ENCODE results near the gene MIEF1. TPM values are rescaled to one million over a fixed set of nuclear protein-coding genes. Genes with fewer than 3 reads are reported as not detected.

MIEF1 gene
- total and polyA plus RNA-seq, 7 experiments from 2014 or later, result 17.5 to 42.3 (median 33.2) TPM

DNA sequence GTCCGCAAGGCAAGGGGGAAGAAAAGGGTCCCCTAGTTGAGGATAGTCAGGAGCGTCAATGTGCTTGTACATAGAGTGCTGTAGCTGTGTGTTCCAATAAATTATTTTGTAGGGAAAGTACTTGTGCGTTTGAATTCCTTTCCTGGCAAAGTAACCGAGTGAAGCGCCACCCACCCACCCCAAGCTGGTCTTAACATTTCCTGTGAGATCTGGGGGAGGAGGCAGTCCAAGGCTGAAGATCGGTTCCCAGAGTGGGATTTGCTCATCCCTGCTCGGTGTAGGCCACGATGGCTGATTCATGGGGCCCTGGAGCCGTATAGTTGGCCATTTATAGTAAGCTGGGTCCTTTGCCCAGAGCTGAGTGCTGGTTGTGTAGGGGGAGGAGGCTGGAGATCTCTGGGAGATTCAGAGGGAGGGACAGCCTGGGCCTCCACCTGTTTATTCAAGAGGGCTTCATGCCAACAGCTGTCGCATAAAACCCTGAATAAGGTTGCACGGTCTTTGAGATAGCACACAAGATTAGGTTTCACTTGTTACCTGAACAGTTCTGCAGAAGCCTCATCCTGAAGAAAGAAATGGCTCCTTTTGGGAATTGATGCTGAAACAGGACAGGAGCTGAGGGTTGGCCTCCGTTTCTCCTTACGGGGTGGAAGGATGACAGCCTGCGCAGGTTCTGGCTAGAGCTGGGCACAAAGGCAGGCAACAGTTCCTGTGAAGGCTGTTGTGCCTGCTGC lies 20.6 kb downstream of the MIEF1 start:
- H3K4me1 Mint-ChIP-seq, result peaks cover 49 to 78% (median 63%) of the 10 kb centered on the region in 7 donors
- intact Hi-C loops (cut with micrococcal nuclease), result loop anchor here (5.0 to 10.0 kb wide), 4 partner anchors 350 to 1762 kb away; partner anchors contain the start of genes APOBEC3D (in 1 of the 2), CBX6 (in 1 of the 2) and RANGAP1 (in 1 of the 2)
- peaks cover 0 to 4% (median 0%) of the 10 kb centered on the region in 5 donors for H3K27me3 Mint-ChIP-seq
- DNase-seq (no peak), ATAC-seq (no peak)
- no peaks in the 10 kb centered on the region for H3K9me3 ChIP-seq (ENCODE audit: control insufficient read depth in 2 of 3, low read length in 3 of 3)
- peak overlapping the region; percentile 69 to 98 (median 95) for H3K27ac Mint-ChIP-seq
- no peak overlapping the region for H3K4me3 ChIP-seq (ENCODE audit: low read length)
- peaks cover 36 to 53% of the 10 kb centered on the region in 2 donors for H3K4me1 ChIP-seq (ENCODE audit: control insufficient read depth in 2 of 2, insufficient read depth in 2 of 2, low read length in 2 of 2)
- no peaks in the 10 kb centered on the region for H3K27me3 ChIP-seq (ENCODE audit: control insufficient read depth in 2 of 2, insufficient read depth in 2 of 2, low read length in 2 of 2)
- H3K9me3 Mint-ChIP-seq, result peaks cover 0 to 17% (median 0%) of the 10 kb centered on the region in 11 donors
- peaks cover 0 to 51% (median 9%) of the 10 kb centered on the region in 3 experiments for H3K36me3 ChIP-seq (ENCODE audit: control insufficient read depth in 2 of 3, insufficient read depth in 3 of 3, low read length in 3 of 3)
- ChIA-PET CTCF (interaction anchor here (1.1 to 1.5 kb wide), 3 partner anchors 8 to 29 kb away, joined by 4 to 5 read pairs (median 4); no protein-coding TSS in a partner anchor), POLR2A (interaction anchor here (0.6 to 6.1 kb wide), 15 partner anchors 9 to 521 kb away, joined by 3 to 105 read pairs (median 4); partner anchors contain the start of genes MIEF1, RPS19BP1 and TAB1)
- H3K36me3 Mint-ChIP-seq, result peaks cover 4 to 47% (median 31%) of the 10 kb centered on the region in 5 donors
- no peak overlapping the region for H3K27ac ChIP-seq (ENCODE audit: low read depth, low read length)
- peak overlapping the region; percentile 83 to 99 (median 96) for H3K4me3 Mint-ChIP-seq

DNA sequence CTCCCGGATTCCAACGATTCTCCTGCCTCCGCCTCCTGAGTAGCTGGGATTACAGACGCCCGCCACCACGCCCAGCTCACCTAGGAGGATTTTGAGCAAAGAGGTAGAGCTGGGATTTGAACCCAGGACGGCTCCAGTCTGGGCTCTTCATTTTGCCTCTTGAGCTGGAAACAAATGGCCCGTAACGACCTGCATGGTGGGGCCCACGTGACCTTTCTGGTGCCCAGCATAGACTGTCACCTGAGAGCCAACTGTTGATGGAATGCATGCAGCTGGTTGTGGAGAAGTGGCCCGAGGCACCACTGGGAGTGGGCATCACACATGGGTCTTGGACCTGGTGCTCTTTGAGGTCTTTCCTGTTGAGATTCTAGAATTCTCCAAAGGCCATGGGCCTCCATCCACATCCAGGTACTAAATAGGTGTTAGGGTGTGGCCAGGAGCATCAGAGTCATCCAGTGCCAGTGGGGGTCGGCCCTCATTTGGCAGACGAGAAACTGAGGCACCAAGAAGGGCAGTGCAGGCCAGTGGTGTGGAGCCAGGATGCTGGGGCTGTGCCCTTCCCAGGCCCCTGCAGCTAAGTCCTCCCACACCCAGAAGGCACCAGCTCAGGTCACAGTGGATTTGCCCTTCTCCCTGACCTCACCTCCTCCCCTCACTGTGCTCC lies 22.1 kb downstream of the MIEF1 start:
- H3K9me3 Mint-ChIP-seq, result peaks cover 0 to 17% (median 0%) of the 10 kb centered on the region in 11 donors
- ChIA-PET POLR2A (interaction anchor here (0.7 to 6.1 kb wide), 10 partner anchors 7 to 520 kb away, joined by 3 to 105 read pairs (median 4); partner anchors contain the start of genes MIEF1 and RPS19BP1), CTCF (interaction anchor here (1.3 kb wide), 1 partner anchor 30 kb away, joined by 6 read pairs; no protein-coding TSS in a partner anchor)
- Histone ChIP-seq H3K9me3 (ENCODE audit: control insufficient read depth in 2 of 3, low read length in 3 of 3) (no peaks in the 10 kb centered on the region), H3K4me3 (ENCODE audit: low read length) (no peak overlapping the region), H3K27ac (ENCODE audit: low read depth, low read length) (no peak overlapping the region), H3K27me3 (ENCODE audit: control insufficient read depth in 2 of 2, insufficient read depth in 2 of 2, low read length in 2 of 2) (no peaks in the 10 kb centered on the region), H3K4me1 (ENCODE audit: control insufficient read depth in 2 of 2, insufficient read depth in 2 of 2, low read length in 2 of 2) (peaks cover 48 to 59% of the 10 kb centered on the region in 2 donors), H3K36me3 (ENCODE audit: control insufficient read depth in 2 of 3, insufficient read depth in 3 of 3, low read length in 3 of 3) (peaks cover 4 to 62% (median 9%) of the 10 kb centered on the region in 3 experiments)
- DNase-seq (peak in 1 of 9 donors; percentile 1), ATAC-seq (no peak)
- peak overlapping the region in 6 of 10 donors; percentile 33 to 76 (median 56) for H3K4me3 Mint-ChIP-seq
- H3K27ac Mint-ChIP-seq, result peak overlapping the region; percentile 23 to 90 (median 55)
- peaks cover 59 to 84% (median 70%) of the 10 kb centered on the region in 7 donors for H3K4me1 Mint-ChIP-seq
- peaks cover 0 to 4% (median 0%) of the 10 kb centered on the region in 5 donors for H3K27me3 Mint-ChIP-seq
- intact Hi-C loops (cut with micrococcal nuclease), result loop anchor here (5.0 to 10.0 kb wide), 4 partner anchors 352 to 1761 kb away; partner anchors contain the start of genes APOBEC3D (in 1 of the 2), CBX6 (in 1 of the 2) and RANGAP1 (in 1 of the 2)
- H3K36me3 Mint-ChIP-seq, result peaks cover 4 to 53% (median 31%) of the 10 kb centered on the region in 5 donors

DNA sequence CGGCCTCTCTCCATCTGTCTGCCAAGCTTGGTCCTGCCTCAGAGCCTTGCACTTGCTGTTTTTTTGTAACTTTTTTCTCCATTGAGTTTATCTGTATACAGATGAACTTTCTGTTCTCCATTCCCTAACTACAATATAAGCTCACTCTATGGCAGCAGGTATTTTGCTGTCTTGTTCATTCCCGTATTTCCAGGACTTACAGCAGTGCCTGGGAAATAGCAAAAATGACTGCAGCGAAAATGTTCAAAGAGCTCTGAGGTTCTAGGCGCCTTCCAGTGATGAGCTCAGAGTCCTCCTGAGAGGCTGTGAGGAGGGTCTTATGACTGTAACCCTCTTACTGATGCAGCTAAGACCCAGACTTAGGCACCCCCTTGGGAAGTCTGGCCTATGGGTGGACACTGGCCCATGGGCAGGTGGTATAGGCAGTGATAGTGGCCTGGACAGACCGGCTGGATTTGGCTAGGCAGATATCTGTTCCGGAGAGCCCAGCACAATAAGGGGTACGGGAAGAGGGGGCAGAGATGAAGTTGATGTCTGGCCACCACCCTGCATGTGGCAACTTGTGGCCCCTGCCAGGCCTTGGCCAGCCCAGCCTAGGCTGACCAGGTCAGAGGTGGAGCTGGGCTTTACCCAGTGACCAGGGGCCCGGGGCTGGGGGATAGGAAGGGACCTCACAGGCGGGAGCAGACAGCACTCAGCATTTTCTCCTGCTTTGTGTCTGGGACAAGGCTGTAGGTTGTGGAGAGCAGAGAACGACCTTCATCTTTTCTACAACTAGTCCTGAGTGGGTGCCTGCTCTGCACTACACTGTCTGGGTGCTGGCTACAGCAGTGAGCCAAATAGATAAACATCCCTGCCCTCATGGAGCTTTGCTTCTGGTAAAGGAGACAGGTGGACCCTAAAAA lies 22.9 kb downstream of the MIEF1 start:
- H3K27ac ChIP-seq (ENCODE audit: low read depth, low read length), result no peak overlapping the region
- ChIA-PET CTCF (interaction anchor here (1.3 kb wide), 1 partner anchor 31 kb away, joined by 6 read pairs; no protein-coding TSS in a partner anchor), POLR2A (interaction anchor here (0.6 to 6.1 kb wide), 10 partner anchors 9 to 876 kb away, joined by 3 to 93 read pairs (median 4); partner anchors contain the start of gene MIEF1)
- Mint-ChIP-seq H3K36me3 (peaks cover 4 to 58% (median 30%) of the 10 kb centered on the region in 5 donors), H3K27me3 (peaks cover 0 to 3% (median 0%) of the 10 kb centered on the region in 5 donors), H3K4me3 (peak overlapping the region in 9 of 10 donors; percentile 14 to 76 (median 62)), H3K9me3 (peaks cover 0 to 16% (median 0%) of the 10 kb centered on the region in 11 donors), H3K27ac (peak overlapping the region; percentile 52 to 96 (median 85)), H3K4me1 (peaks cover 66 to 89% (median 75%) of the 10 kb centered on the region in 7 donors)
- intact Hi-C loops (cut with micrococcal nuclease), result loop anchor here (5.0 to 10.0 kb wide), 4 partner anchors 353 to 1760 kb away; partner anchors contain the start of genes APOBEC3D (in 1 of the 2), CBX6 (in 1 of the 2) and RANGAP1 (in 1 of the 2)
- H3K36me3 ChIP-seq (ENCODE audit: control insufficient read depth in 2 of 3, insufficient read depth in 3 of 3, low read length in 3 of 3), result peaks cover 9 to 64% (median 11%) of the 10 kb centered on the region in 3 experiments
- no peaks in the 10 kb centered on the region for H3K9me3 ChIP-seq (ENCODE audit: control insufficient read depth in 2 of 3, low read length in 3 of 3)
- peaks cover 56 to 64% of the 10 kb centered on the region in 2 donors for H3K4me1 ChIP-seq (ENCODE audit: control insufficient read depth in 2 of 2, insufficient read depth in 2 of 2, low read length in 2 of 2)
- no peaks in the 10 kb centered on the region for H3K27me3 ChIP-seq (ENCODE audit: control insufficient read depth in 2 of 2, insufficient read depth in 2 of 2, low read length in 2 of 2)
- no peak overlapping the region for H3K4me3 ChIP-seq (ENCODE audit: low read length)
- no peak for ATAC-seq
- DNase-seq, result peak in 1 of 9 donors; percentile 8

DNA sequence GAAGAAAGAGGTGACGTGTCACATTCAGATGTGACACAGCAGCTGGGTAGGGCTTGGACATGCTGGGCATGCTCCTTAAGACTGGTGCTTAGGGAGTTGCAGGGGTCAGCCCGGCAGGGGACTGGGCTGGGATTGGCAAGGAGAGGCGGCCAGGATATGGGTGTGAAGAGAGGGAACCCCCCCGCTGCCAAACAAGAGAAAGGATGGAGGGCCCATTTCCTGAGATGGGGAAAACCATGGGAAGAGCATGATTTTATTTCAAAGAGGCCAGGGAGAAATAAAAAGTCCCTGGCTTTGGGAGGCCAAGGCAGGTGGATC lies 23.5 kb downstream of the MIEF1 start:
- H3K4me3 Mint-ChIP-seq, result peak overlapping the region in 7 of 10 donors; percentile 45 to 84 (median 62)
- intact Hi-C loops (cut with micrococcal nuclease), result loop anchor here (10.0 kb wide), 3 partner anchors 501 to 1759 kb away; partner anchors contain the start of genes APOBEC3D (in 1 of the 2), CBX6 (in 1 of the 2) and RANGAP1 (in 1 of the 2)

DNA sequence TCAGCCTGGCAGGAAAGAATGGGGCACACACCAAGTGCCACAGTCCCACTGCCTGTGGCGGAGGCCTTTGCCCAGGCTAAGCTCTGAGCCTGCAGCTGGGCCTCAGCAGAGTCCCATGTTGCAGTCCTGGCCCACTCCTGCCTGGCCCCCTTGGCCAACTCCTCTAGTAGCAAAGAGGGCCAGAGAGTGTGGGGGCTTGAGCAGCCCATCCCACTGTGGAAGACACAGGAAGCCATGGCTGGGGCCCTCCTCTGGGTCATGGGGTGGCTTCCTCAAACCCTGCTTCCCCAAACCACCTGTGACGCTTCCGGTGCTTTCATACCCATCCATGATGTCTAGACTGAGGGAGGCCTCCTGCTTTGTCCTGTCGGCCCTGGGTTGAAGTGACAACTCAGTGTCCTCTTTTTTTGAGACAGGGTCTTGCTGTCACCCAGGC lies 24.7 kb downstream of the MIEF1 start:
- ATAC-seq, result no peak
- no peaks in the 10 kb centered on the region for H3K9me3 ChIP-seq (ENCODE audit: control insufficient read depth in 2 of 3, low read length in 3 of 3)
- H3K4me3 Mint-ChIP-seq, result peak overlapping the region in 8 of 10 donors; percentile 5 to 94 (median 32)
- ChIA-PET CTCF (interaction anchor here (0.7 to 6.4 kb wide), 4 partner anchors 31 to 500 kb away, joined by 4 to 120 read pairs (median 8); no protein-coding TSS in a partner anchor), POLR2A (interaction anchor here (0.6 to 6.1 kb wide), 7 partner anchors 9 to 517 kb away, joined by 3 to 68 read pairs (median 4); partner anchors contain the start of genes MIEF1 and RPL3)
- peak overlapping the region; percentile 50 for H3K27ac ChIP-seq (ENCODE audit: low read depth, low read length)
- H3K27me3 Mint-ChIP-seq, result no peaks in the 10 kb centered on the region
- H3K27me3 ChIP-seq (ENCODE audit: control insufficient read depth in 2 of 2, insufficient read depth in 2 of 2, low read length in 2 of 2), result no peaks in the 10 kb centered on the region
- peaks cover 3 to 59% (median 12%) of the 10 kb centered on the region in 3 experiments for H3K36me3 ChIP-seq (ENCODE audit: control insufficient read depth in 2 of 3, insufficient read depth in 3 of 3, low read length in 3 of 3)
- H3K4me1 ChIP-seq (ENCODE audit: control insufficient read depth in 2 of 2, insufficient read depth in 2 of 2, low read length in 2 of 2), result peaks cover 64 to 75% of the 10 kb centered on the region in 2 donors
- H3K36me3 Mint-ChIP-seq, result peaks cover 4 to 58% (median 24%) of the 10 kb centered on the region in 5 donors
- H3K4me1 Mint-ChIP-seq, result peaks cover 76 to 94% (median 85%) of the 10 kb centered on the region in 7 donors
- H3K4me3 ChIP-seq (ENCODE audit: low read length), result no peak overlapping the region
- intact Hi-C loops (cut with micrococcal nuclease), result loop anchor here (10.0 kb wide), 3 partner anchors 502 to 1758 kb away; partner anchors contain the start of genes APOBEC3D (in 1 of the 2), CBX6 (in 1 of the 2) and RANGAP1 (in 1 of the 2)
- DNase-seq, result peak in 3 of 9 donors; percentile 22 to 32 (median 28)
- H3K9me3 Mint-ChIP-seq, result peaks cover 0 to 5% (median 0%) of the 10 kb centered on the region in 11 donors
- H3K27ac Mint-ChIP-seq, result peak overlapping the region; percentile 64 to 94 (median 86)

More for the DNA sequence above, 23.5 kb downstream of the MIEF1 start:
- H3K27ac ChIP-seq (ENCODE audit: low read depth, low read length), result no peak overlapping the region
- DNase-seq, result peak in 1 of 9 donors; percentile 8
- no peak overlapping the region for H3K4me3 ChIP-seq (ENCODE audit: low read length)
- ChIA-PET CTCF (no interaction called here), POLR2A (interaction anchor here (1.0 to 6.1 kb wide), 6 partner anchors 8 to 209 kb away, joined by 3 to 93 read pairs (median 4); partner anchors contain the start of gene MIEF1)
- no peaks in the 10 kb centered on the region for H3K27me3 ChIP-seq (ENCODE audit: control insufficient read depth in 2 of 2, insufficient read depth in 2 of 2, low read length in 2 of 2)
- Mint-ChIP-seq H3K4me1 (peaks cover 71 to 89% (median 79%) of the 10 kb centered on the region in 7 donors), H3K36me3 (peaks cover 4 to 59% (median 26%) of the 10 kb centered on the region in 5 donors), H3K27ac (peak overlapping the region in 8 of 9 donors; percentile 55 to 96 (median 85)), H3K27me3 (no peaks in the 10 kb centered on the region), H3K9me3 (peaks cover 0 to 11% (median 0%) of the 10 kb centered on the region in 11 donors)
- ATAC-seq, result no peak
- peaks cover 9 to 67% (median 12%) of the 10 kb centered on the region in 3 experiments for H3K36me3 ChIP-seq (ENCODE audit: control insufficient read depth in 2 of 3, insufficient read depth in 3 of 3, low read length in 3 of 3)
- H3K9me3 ChIP-seq (ENCODE audit: control insufficient read depth in 2 of 3, low read length in 3 of 3), result no peaks in the 10 kb centered on the region
- peaks cover 58 to 70% of the 10 kb centered on the region in 2 donors for H3K4me1 ChIP-seq (ENCODE audit: control insufficient read depth in 2 of 2, insufficient read depth in 2 of 2, low read length in 2 of 2)
